ENCODE data around the gene KCNG2.

- TF ChIP-seq POLR2A (IDR thresholded peaks at IDR 0.05) (no peak), CTCF (IDR thresholded peaks at IDR 0.05 in 4 of 5, conservative IDR thresholded peaks at IDR 0.05 in 1 of 5) (no peak)
These were observed 37.4 kb upstream of the KCNG2 start for GRCh38 chr18:79760348-79760747.
